HG03460 (cell line): Measurements from ENCODE around the gene CCSER2.
A peak's percentile ranks its signal among the peaks of the same experiment; 100 is the strongest.
"Not testable (repeated sequence)": the region's sequence is repeated elsewhere in the genome, so short reads cannot be mapped to it uniquely, and the experiment has no call there.

Experiments used
- ATAC-seq: cut with Tn5 transposase; IDR thresholded peaks from one replicate; pipeline ENCODE4 v1.9.1; 2021; ENCODE audit not compliant: unreplicated experiment

Gene CCSER2

GRCh38 chr10:84347575-84348002 is 19.2 kb downstream of the CCSER2 start:
- not testable (repeated sequence) for ATAC-seq

GRCh38 chr10:84348447-84348846 is 20.1 kb downstream of the CCSER2 start:
- no peak for ATAC-seq

GRCh38 chr10:84348860-84349259 is 20.5 kb downstream of the CCSER2 start:
- ATAC-seq = no peak

GRCh38 chr10:84352251-84352842 is 24.0 kb downstream of the CCSER2 start:
- ATAC-seq = peak; percentile 96

GRCh38 chr10:84353052-84353803 is 24.8 kb downstream of the CCSER2 start:
- no peak for ATAC-seq

- no peak for ATAC-seq
These were observed 26.2 kb downstream of the CCSER2 start for GRCh38 chr10:84354623-84355022.

DNA sequence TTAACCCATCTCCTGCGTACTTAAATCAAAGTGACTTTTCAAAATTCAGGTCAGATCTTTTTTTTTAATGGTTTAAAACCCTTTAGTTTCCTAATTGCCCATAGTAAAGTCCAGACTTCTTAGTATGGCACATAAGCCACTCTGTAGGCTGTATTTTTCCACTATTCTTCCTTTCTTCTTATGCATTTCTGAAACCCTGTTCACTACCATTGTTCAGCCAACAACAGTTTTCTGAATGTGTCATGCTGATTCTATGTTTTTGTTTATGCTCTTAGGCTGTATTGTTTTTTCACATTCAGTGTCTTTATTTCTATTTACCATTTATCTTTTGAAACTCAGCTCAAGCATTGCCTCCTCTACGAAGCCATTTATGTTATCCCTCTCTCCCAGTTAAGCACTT is 26.7 kb downstream of the CCSER2 start:
- no peak for ATAC-seq

- ATAC-seq = no peak
These were observed 28.5 kb downstream of the CCSER2 start for GRCh38 chr10:84356928-84357327.

GRCh38 chr10:84358743-84359142 is 30.4 kb downstream of the CCSER2 start:
- ATAC-seq = no peak

GRCh38 chr10:84360637-84361365 is 32.4 kb downstream of the CCSER2 start:
- ATAC-seq = no peak

DNA sequence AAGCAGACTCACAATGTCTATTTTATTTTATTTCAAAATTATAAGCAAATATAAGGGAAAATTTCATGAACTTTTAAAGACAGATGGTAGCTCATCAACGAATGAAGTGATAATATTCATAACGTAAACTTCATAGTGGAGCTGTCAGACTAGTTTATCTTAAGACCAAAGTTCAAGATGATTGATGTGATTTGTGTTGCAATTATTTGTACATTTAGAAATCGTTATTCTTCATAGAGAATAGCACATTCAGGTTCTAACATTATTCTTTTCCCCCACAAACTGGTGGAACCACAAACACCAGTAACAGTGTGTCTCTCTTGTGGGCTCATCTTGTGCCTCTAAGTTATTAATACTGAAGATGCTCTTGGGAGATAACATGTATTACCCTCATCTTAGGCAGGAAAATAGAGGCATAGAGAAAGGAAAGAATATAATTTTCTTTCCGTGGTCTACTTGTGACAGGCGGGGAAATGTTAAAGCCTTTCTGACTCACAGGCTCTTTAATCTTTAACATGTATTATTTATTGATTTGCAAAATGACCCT is 37.0 kb downstream of the CCSER2 start:
- no peak for ATAC-seq

DNA sequence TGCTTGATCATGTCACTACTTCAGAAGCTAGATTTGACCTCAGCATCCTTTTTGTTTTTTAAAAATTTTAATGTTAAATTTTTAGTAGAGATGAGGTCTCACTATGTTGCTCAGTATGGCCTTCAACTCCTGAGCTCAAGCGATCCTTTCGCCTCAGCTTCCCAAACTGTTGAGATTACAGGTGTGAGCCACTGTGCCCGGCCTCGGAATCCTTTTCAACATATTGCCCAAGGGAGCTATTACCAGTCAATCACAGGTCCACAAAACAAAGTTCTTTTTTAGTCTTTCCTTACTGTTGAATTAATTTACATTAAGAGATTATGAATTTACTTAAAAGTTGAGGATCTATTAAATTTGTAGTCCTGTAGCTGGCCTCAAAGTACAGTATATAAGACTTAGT is 37.7 kb downstream of the CCSER2 start:
- ATAC-seq = no peak

- ATAC-seq = no peak
These were observed 38.9 kb downstream of the CCSER2 start for GRCh38 chr10:84367256-84367655.

GRCh38 chr10:84368828-84369227 is 40.4 kb downstream of the CCSER2 start:
- no peak for ATAC-seq

DNA sequence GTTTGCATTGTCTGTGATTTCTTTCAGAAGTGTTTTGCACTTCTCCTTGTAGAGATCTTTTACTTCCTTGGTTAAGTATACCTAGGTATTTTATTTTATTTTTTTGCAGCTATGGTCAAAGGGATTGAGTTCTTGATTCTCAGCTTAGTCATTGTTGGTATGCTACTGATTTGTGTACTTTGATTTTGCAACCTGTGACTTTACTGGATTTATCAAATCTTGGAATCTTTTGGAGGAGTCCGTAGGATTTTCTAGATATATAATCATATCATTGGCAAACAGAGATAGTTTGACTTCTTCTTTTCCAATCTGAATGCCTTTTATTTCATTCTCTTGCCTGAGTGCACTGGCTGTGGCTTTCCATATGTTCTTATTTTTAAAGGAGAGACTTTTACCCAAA is 41.9 kb downstream of the CCSER2 start:
- ATAC-seq = no peak

- ATAC-seq = no peak
These were observed 43.6 kb downstream of the CCSER2 start for GRCh38 chr10:84371944-84372343.

- no peak for ATAC-seq
These were observed 44.6 kb downstream of the CCSER2 start for GRCh38 chr10:84373000-84373399.

DNA sequence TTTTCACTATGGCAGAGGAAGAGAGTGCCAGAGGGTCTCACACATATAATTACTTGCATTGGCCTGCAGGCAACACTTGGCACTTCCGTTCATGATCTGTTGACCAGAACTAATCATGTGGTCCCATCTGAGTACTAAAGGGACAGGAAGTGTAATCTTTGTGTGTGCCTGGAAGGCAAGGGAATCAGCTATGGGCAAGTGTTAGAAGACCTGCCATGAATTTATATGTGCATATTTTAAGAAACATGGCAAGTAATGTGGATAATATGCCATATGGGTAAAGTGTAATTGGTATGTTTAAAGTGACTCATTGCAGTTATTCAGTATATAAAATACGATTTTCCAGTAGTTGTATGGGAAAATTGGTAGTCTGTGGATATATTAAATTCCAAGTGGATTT is 46.1 kb downstream of the CCSER2 start:
- no peak for ATAC-seq

- ATAC-seq = no peak
These were observed 46.6 kb downstream of the CCSER2 start for GRCh38 chr10:84375011-84375410.

- no peak for ATAC-seq
These were observed 47.5 kb downstream of the CCSER2 start for GRCh38 chr10:84375881-84376280.

DNA sequence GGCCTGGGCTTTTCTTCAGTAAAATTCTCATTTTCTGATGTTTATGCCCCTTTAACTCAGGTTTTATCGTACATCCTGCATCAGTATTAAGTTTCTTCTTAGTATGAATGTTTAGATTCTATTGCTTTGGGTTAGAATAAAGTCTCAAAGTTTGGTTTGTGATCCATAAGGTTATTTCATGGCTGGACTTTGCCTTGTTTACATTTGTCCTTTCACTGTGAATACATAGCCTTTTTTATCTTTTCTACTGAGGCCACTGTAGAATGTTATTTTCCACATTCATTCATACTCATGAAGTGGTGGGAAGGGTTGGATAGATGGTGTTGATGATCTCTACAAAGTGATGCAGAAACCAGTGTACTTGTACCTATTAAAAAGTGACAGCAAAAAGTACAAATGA is 59.8 kb downstream of the CCSER2 start:
- ATAC-seq = no peak

- ATAC-seq = no peak
These were observed 62.0 kb downstream of the CCSER2 start for GRCh38 chr10:84390364-84390763.
